22Rv1 (cell line): ENCODE results near the gene ACBD7.

Experiments used
- H3K27ac ChIP-seq: fragments of 450-650 bp; 2 replicates; pipeline ENCODE4 v1.5.1; 2017
- CTCF ChIP-seq: fragments of 450-650 bp; IDR thresholded peaks from 2 replicates; pipeline ENCODE4 v1.5.1; 2017; ENCODE audit warnings: mild to moderate bottlenecking
- ZFX ChIP-seq: fragments of 450-650 bp; IDR thresholded peaks from 2 replicates; pipeline ENCODE4 v1.6.1; 2017; ENCODE audit warnings: antibody characterized with exemption, borderline replicate concordance

ACBD7 gene

DNA sequence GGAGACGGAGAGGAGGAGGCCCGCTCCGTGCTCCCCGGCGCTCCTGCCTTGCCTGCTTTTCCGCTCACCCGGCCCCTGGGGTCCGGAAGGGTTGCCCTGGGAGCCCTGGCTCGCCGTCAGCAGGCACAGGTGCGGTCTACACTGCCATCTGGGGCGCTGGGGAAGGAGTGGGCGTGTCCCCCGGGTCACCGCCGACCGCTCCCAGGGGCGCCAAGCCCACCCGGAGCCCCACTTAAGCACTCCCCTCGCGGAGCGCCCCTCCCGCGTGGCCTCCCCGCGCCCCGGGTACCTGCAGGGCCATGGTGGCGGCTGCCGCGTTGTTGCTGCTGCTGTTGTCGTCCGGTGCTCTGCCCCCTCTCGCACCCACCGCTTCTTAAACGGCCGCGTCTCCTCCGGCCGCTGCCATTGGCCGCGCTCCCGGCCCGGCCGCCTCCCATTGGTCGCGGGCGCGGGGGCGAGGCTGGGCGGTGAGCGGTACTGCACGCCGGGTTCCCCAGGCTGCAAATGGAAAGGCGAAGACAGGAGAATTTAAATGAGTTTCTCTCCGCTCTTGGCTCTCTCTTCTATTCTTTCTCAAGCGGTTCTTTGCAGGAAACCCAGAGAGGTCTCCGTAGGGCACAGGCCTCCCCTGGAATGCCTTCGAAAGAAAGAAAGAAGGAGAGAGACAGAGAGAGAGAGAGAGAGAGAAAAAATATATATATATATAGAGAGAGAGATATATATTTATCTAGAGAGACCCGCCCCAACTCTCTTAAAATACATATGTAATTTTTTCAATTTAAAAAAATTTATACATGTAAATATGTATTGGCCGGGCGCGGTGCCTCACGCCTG is at the start of gene ACBD7:
ACBD7 (minus strand) TSS at position 349 of the 834 bp plus-strand sequence; CDS start at position 301, 48 bp downstream.
- TF ChIP-seq ZFX (no peak), CTCF (peak; percentile 31)
- H3K27ac ChIP-seq, result peak within 1 kb of the TSS; percentile 26; the same call in 1 of the 2 replicates

- H3K27ac ChIP-seq, result no peak overlapping the region
- TF ChIP-seq ZFX, result no peak
- no peak for TF ChIP-seq CTCF
Observed at GRCh38 chr10:15137636-15138035, 49.1 kb upstream of the ACBD7 start.

GRCh38 chr10:15137036-15137359 is 48.4 kb upstream of the ACBD7 start:
- no peak for TF ChIP-seq CTCF
- H3K27ac ChIP-seq, result no peak overlapping the region

- TF ChIP-seq ZFX (no peak), CTCF (no peak)
- no peak overlapping the region for H3K27ac ChIP-seq
Observed at GRCh38 chr10:15136129-15137035, 47.8 kb upstream of the ACBD7 start.

GRCh38 chr10:15131330-15131729 is 42.8 kb upstream of the ACBD7 start:
- TF ChIP-seq CTCF (no peak), ZFX (no peak)
- H3K27ac ChIP-seq, result no peak overlapping the region

DNA sequence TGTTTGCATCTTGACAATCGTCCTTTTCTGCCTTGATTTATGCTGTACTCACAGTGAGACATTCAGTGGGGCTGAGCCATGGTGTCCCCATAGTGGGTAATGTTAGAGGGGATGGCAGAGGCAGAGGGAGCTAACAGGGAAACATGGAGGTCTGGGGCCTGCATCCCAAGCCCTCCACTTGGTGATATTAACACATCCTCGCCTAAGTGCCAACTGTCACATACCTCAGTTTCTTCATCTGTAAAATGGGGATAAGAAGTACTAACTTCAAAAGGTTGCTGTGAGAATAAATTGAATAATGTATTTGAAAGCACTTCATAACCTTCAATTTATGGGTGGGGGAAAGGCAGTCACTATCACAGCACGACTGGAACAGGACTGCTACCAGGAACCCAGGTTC is 36.3 kb upstream of the ACBD7 start:
- TF ChIP-seq CTCF, result no peak
- no peak for TF ChIP-seq ZFX

DNA sequence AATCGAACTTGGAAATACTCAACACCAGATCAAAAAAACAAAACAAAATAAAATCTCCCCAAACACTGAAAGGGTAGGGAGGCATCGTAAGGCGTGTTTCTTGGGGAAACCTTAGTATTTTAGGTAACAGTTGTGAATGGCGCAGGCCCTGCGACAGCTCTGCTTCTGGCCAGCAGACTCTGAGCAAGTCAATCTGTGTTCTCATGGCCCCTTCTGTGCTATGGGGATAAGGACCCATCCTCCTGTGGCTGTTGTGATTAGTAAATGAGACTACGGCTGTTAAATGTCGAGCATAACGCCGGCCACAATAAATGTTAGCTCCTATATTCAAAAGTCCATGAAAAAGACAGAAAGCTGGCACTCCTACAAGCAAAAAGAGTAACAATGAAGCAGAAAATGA is 35.6 kb upstream of the ACBD7 start:
- TF ChIP-seq ZFX (no peak), CTCF (no peak)
- H3K27ac ChIP-seq, result no peak overlapping the region

More for the DNA sequence above, 36.3 kb upstream of the ACBD7 start:
- no peak overlapping the region for H3K27ac ChIP-seq
